ENCODE results near the gene PRPH2. TPM values are rescaled to one million over a fixed set of nuclear protein-coding genes. Genes with fewer than 3 reads are reported as not detected.

PRPH2 gene
- total RNA-seq, 2 experiments from 2014 or later, result not detected

DNA sequence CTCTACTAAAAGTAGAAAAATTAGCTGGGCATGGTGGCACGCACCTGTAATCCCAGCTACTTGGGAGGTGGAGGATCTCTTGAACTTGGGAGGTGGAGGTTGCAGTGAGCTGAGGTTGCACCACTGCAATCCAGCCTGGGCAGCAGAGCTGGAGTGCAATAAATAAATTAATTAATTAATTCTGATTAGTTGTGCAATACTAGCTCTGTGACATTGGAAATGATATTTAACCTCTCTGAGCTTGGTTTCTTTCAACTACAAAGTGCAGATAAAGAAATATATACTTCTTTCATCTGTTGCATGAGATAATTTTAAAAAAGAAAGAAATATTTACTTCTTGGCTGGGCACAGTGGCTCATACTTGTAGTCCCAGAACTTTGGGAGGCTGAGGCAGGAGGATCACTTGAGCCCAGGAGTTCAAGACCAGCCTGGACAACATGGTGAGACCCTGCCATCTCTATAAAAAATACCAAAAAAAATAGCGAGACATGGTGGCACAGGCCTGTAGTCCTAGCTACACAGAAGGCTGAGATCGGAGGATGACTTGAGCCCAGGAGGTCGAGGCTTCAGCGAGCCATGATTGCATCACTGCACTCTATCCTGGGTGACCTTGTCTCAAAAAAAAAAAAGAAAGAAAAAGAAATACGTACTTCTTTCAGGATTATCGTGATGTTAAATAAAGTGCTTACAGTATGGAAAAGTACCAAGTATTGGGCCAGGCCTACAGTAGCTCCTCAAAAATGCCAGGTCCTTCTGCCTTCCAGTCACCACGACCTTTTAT is 39.1 kb upstream of the PRPH2 start:
- POLR2A ChIA-PET, result interaction anchor here (0.6 to 3.6 kb wide), 7 partner anchors 10 to 191 kb away, joined by 3 to 26 read pairs (median 3); partner anchors contain the start of gene TBCC
- no peak overlapping the region for H3K4me3 ChIP-seq (ENCODE audit: low read depth, low read length, poor library complexity, severe bottlenecking)

GRCh38 chr6:42758756-42759430 is 36.5 kb upstream of the PRPH2 start:
- Histone ChIP-seq H3K79me2 (ENCODE audit: insufficient read depth, low read depth, low read length) (no peaks in the 10 kb centered on the region), H3K4me1 (ENCODE audit: insufficient read depth, low read length, poor library complexity, severe bottlenecking) (peaks cover 7% of the 10 kb centered on the region), H3K27ac (ENCODE audit: low read depth, low read length, poor library complexity, severe bottlenecking) (no peak overlapping the region), H3K36me3 (ENCODE audit: insufficient read depth, low read length) (no peaks in the 10 kb centered on the region), H4K20me1 (ENCODE audit: insufficient read depth, low read length) (no peaks in the 10 kb centered on the region), H2AFZ (ENCODE audit: low read length) (no peak overlapping the region), H3K4me2 (ENCODE audit: low read length) (no peak overlapping the region), H3K4me3 (ENCODE audit: low read depth, low read length, poor library complexity, severe bottlenecking) (no peak overlapping the region), H3K9me3 (ENCODE audit: low read length) (no peaks in the 10 kb centered on the region), H3K9me2 (ENCODE audit: insufficient read depth, low read length) (no peaks in the 10 kb centered on the region)
- BruUV-seq (replicated peaks), result no TSS peak
- no peak for DNase-seq (ENCODE audit: low spot score)
- ChIA-PET CTCF (ENCODE audit: unreplicated experiment) (interaction anchor here (0.6 kb wide), 1 partner anchor 11 kb away, joined by 3 read pairs; no protein-coding TSS in a partner anchor), POLR2A (interaction anchor here (0.6 to 4.8 kb wide), 3 partner anchors 10 to 42 kb away, joined by 4 to 31 read pairs (median 26); no protein-coding TSS in a partner anchor)
- TF ChIP-seq, protein P1, sequence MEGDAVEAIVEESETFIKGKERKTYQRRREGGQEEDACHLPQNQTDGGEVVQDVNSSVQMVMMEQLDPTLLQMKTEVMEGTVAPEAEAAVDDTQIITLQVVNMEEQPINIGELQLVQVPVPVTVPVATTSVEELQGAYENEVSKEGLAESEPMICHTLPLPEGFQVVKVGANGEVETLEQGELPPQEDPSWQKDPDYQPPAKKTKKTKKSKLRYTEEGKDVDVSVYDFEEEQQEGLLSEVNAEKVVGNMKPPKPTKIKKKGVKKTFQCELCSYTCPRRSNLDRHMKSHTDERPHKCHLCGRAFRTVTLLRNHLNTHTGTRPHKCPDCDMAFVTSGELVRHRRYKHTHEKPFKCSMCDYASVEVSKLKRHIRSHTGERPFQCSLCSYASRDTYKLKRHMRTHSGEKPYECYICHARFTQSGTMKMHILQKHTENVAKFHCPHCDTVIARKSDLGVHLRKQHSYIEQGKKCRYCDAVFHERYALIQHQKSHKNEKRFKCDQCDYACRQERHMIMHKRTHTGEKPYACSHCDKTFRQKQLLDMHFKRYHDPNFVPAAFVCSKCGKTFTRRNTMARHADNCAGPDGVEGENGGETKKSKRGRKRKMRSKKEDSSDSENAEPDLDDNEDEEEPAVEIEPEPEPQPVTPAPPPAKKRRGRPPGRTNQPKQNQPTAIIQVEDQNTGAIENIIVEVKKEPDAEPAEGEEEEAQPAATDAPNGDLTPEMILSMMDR (conservative IDR thresholded peaks at IDR 0.05; ENCODE audit: low read length), result no peak
- TF ChIP-seq EZH2phosphoT487 (IDR thresholded peaks at IDR 0.05; ENCODE audit: borderline replicate concordance, low read depth, low read length), result no peak
- intact Hi-C loops (cut with micrococcal nuclease; ENCODE audit: unreplicated experiment), result no loop called here

More for the DNA sequence above, 39.1 kb upstream of the PRPH2 start:
- Histone ChIP-seq H3K4me2 (ENCODE audit: low read length) (no peak overlapping the region), H3K27ac (ENCODE audit: low read depth, low read length, poor library complexity, severe bottlenecking) (no peak overlapping the region), H3K79me2 (ENCODE audit: insufficient read depth, low read depth, low read length) (no peaks in the 10 kb centered on the region), H3K9me2 (ENCODE audit: insufficient read depth, low read length) (no peaks in the 10 kb centered on the region), H2AFZ (ENCODE audit: low read length) (no peak overlapping the region), H3K9me3 (ENCODE audit: low read length) (no peaks in the 10 kb centered on the region), H3K36me3 (ENCODE audit: insufficient read depth, low read length) (no peaks in the 10 kb centered on the region), H4K20me1 (ENCODE audit: insufficient read depth, low read length) (no peaks in the 10 kb centered on the region), H3K4me1 (ENCODE audit: insufficient read depth, low read length, poor library complexity, severe bottlenecking) (peaks cover 7% of the 10 kb centered on the region)
- CTCF ChIA-PET (ENCODE audit: unreplicated experiment), result no interaction called here
- DNase-seq (ENCODE audit: low spot score), result no peak
- intact Hi-C loops (cut with micrococcal nuclease; ENCODE audit: unreplicated experiment), result no loop called here
- no peak for TF ChIP-seq EZH2phosphoT487 (IDR thresholded peaks at IDR 0.05; ENCODE audit: borderline replicate concordance, low read depth, low read length)
- TF ChIP-seq, protein P1 (conservative IDR thresholded peaks at IDR 0.05; ENCODE audit: low read length), result no peak
- no TSS peak for BruUV-seq (replicated peaks)

All from OCI-LY7 (cell line).